Caco-2 (cell line): Measurements from ENCODE around the gene METTL15. TPM values are rescaled to one million over a fixed set of nuclear protein-coding genes. Genes with fewer than 3 reads are reported as not detected.

Experiments
- BruUV-seq: library from RNA; stranded (reverse); fragments of 400-500 nt; replicated peaks from 2 replicates; lab custom pipeline; 2021; lab: Mats Ljungman, UMichigan
- CTCF ChIA-PET: fragments of 300-600 bp; sonication (Branson Sonifier 250); formaldehyde crosslinking; loops from one replicate; lab custom pipeline; 2022; ENCODE audit warnings: antibody characterized with exemption; lab: Charles Lee
- POLR2A ChIA-PET: fragments of 300-600 bp; sonication (Branson Sonifier 250); formaldehyde crosslinking; loops from one replicate; lab custom pipeline; 2022; ENCODE audit warnings: antibody characterized with exemption; lab: Charles Lee
- DNase-seq, 2 experiments: peaks; one replicate each; pipeline versions ENCODE4 v3.0.0 to v3.0.0-alpha.2; 2020 to 2022
- H3K27me3 ChIP-seq: replicated peaks from 2 replicates; pipeline ENCODE4 v1.6.0; 2011; ENCODE audit warnings: low read length; ENCODE audit not compliant: control insufficient read depth, insufficient read depth
- H3K36me3 ChIP-seq: 2 replicates; pipeline ENCODE4 v1.5.1; 2011; ENCODE audit warnings: low read length; ENCODE audit not compliant: control insufficient read depth, insufficient read depth
- H3K4me1 ChIP-seq: fragments of 250-450 bp; sonication (Bioruptor Pico); 2 replicates; pipeline ENCODE4 v1.5.1; 2020; ENCODE audit warnings: mild to moderate bottlenecking
- H3K4me3 ChIP-seq: 2 replicates; pipeline ENCODE4 v1.5.1; 2011; ENCODE audit warnings: low read depth, mild to moderate bottlenecking, control low read depth, low read length
- H3K9me3 ChIP-seq: fragments of 250-450 bp; sonication (Bioruptor Pico); 2 replicates; pipeline ENCODE4 v1.5.1; 2020; ENCODE audit warnings: mild to moderate bottlenecking, moderate library complexity
- H3K27ac Mint-ChIP-seq: one replicate; pipeline ENCODE4 v1.8.0; 2022; ENCODE audit warnings: mixed read lengths; ENCODE audit not compliant: unreplicated experiment
- H3K27me3 Mint-ChIP-seq: one replicate; pipeline ENCODE4 v1.8.0; 2022; ENCODE audit warnings: mixed read lengths; ENCODE audit not compliant: insufficient read depth, unreplicated experiment
- H3K36me3 Mint-ChIP-seq: one replicate; pipeline ENCODE4 v1.8.0; 2022; ENCODE audit warnings: mild to moderate bottlenecking, mixed read lengths; ENCODE audit not compliant: insufficient read depth, unreplicated experiment
- H3K4me1 Mint-ChIP-seq: one replicate; pipeline ENCODE4 v1.8.0; 2022; ENCODE audit warnings: low read depth, mixed read lengths; ENCODE audit not compliant: unreplicated experiment
- H3K4me3 Mint-ChIP-seq: one replicate; pipeline ENCODE4 v1.8.0; 2022; ENCODE audit warnings: mild to moderate bottlenecking, moderate library complexity, mixed read lengths; ENCODE audit not compliant: unreplicated experiment
- H3K9me3 Mint-ChIP-seq: one replicate; pipeline ENCODE4 v1.8.0; 2022; ENCODE audit warnings: mixed read lengths; ENCODE audit not compliant: unreplicated experiment
- CTCF ChIP-seq, 2 experiments: fragments of 200-600 bp in 1 of 2; IDR thresholded peaks; 1 replicate in 1 of 2; 2 replicates in 1 of 2; pipeline versions ENCODE4 v1.5.1 to v1.8.0; 2011 to 2022; ENCODE audit warnings: antibody characterized with exemption in 1 of 2, control low read depth in 1 of 2, inconsistent platforms in 1 of 2, low read depth in 1 of 2, low read length in 1 of 2, mild to moderate bottlenecking in 1 of 2, moderate library complexity in 1 of 2; ENCODE audit not compliant: insufficient read depth in 1 of 2, severe bottlenecking in 1 of 2, unreplicated experiment in 1 of 2
- intact Hi-C: fragments of 100-400 bp; cut with micrococcal nuclease; formaldehyde crosslinking; loops from one replicate; pipeline ENCODE4 v1.10.0; 2022; ENCODE audit not compliant: unreplicated experiment
- total RNA-seq: library from RNA; stranded (reverse); gene quantifications from 2 replicates; pipeline ENCODE4 v1.2.3, GENCODE V29; 2022

Gene METTL15
- total RNA-seq, 1 experiment from 2014 or later, result 14.4 TPM

DNA sequence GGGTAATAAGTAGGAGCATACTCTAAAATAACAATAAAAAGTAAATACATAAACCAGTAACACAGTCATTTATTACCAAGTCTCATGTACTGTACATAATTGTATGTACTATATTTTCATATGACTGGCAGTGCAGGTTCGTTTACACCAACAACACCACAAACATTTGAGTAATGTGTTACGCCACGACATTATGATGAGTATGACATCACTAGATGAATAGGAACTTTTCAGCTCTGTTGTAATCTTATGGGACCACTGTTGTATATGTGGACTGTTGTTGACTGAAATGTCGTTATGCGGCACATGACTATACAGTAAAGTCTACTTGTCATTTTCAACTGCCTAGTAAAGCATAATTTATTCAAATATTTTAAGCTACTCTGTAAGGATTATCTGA lies 18.8 kb upstream of the METTL15 start:
- POLR2A ChIA-PET, result no interaction called here
- Histone ChIP-seq H3K4me3 (no peak overlapping the region), H3K36me3 (no peaks in the 10 kb centered on the region), H3K4me1 (no peaks in the 10 kb centered on the region), H3K27me3 (no peaks in the 10 kb centered on the region), H3K9me3 (no peaks in the 10 kb centered on the region)
- Mint-ChIP-seq H3K36me3 (peaks cover 6% of the 10 kb centered on the region), H3K4me3 (no peak overlapping the region), H3K27ac (no peak overlapping the region), H3K4me1 (no peaks in the 10 kb centered on the region), H3K9me3 (no peaks in the 10 kb centered on the region), H3K27me3 (no peaks in the 10 kb centered on the region)
- CTCF ChIA-PET, result no interaction called here
- no peak for DNase-seq
- intact Hi-C loops, result no loop called here
- BruUV-seq, result no TSS peak
- no peak for TF ChIP-seq CTCF (IDR thresholded peaks at IDR 0.05; ENCODE audit: insufficient read depth in 1 of 2, low read depth in 1 of 2, low read length in 1 of 2, severe bottlenecking in 1 of 2, unreplicated experiment in 1 of 2)

GRCh38 chr11:28090052-28090749 lies 18.0 kb upstream of the METTL15 start:
- Histone ChIP-seq H3K36me3 (no peaks in the 10 kb centered on the region), H3K4me1 (no peaks in the 10 kb centered on the region), H3K27me3 (no peaks in the 10 kb centered on the region), H3K9me3 (no peaks in the 10 kb centered on the region), H3K4me3 (no peak overlapping the region)
- Mint-ChIP-seq H3K9me3 (no peaks in the 10 kb centered on the region), H3K4me3 (no peak overlapping the region), H3K4me1 (no peaks in the 10 kb centered on the region), H3K27me3 (no peaks in the 10 kb centered on the region), H3K27ac (no peak overlapping the region), H3K36me3 (peaks cover 14% of the 10 kb centered on the region)
- no TSS peak for BruUV-seq
- TF ChIP-seq CTCF (IDR thresholded peaks at IDR 0.05; ENCODE audit: insufficient read depth in 1 of 2, low read depth in 1 of 2, low read length in 1 of 2, severe bottlenecking in 1 of 2, unreplicated experiment in 1 of 2), result no peak
- no peak for DNase-seq
- ChIA-PET CTCF (no interaction called here), POLR2A (no interaction called here)
- intact Hi-C loops, result no loop called here

GRCh38 chr11:28092786-28093185 lies 15.4 kb upstream of the METTL15 start:
- intact Hi-C loops, result no loop called here
- peaks cover 19% of the 10 kb centered on the region for H3K36me3 Mint-ChIP-seq
- Histone ChIP-seq H3K9me3 (no peaks in the 10 kb centered on the region), H3K27me3 (no peaks in the 10 kb centered on the region), H3K4me3 (no peak overlapping the region), H3K36me3 (no peaks in the 10 kb centered on the region), H3K4me1 (no peaks in the 10 kb centered on the region)
- H3K4me1 Mint-ChIP-seq, result no peaks in the 10 kb centered on the region
- H3K4me3 Mint-ChIP-seq, result no peak overlapping the region
- no peaks in the 10 kb centered on the region for H3K9me3 Mint-ChIP-seq
- CTCF ChIA-PET, result no interaction called here
- no peak for DNase-seq
- no peak overlapping the region for H3K27ac Mint-ChIP-seq
- H3K27me3 Mint-ChIP-seq, result no peaks in the 10 kb centered on the region
- no peak for TF ChIP-seq CTCF (IDR thresholded peaks at IDR 0.05; ENCODE audit: insufficient read depth in 1 of 2, low read depth in 1 of 2, low read length in 1 of 2, severe bottlenecking in 1 of 2, unreplicated experiment in 1 of 2)
- POLR2A ChIA-PET, result no interaction called here
- BruUV-seq, result no TSS peak
